Fibroblast of lung (primary cell): ENCODE measurements around the gene RBP2.

Experiments
- CTCF ChIP-seq, 2 donors: IDR thresholded peaks in 1 of 2; conservative IDR thresholded peaks in 1 of 2; 1 replicate in 1 of 2; 2 replicates in 1 of 2; pipeline ENCODE4 v1.5.1; 2011 to 2012; ENCODE audit warnings: low read length in 2 of 2, control low read depth in 1 of 2, inconsistent platforms in 1 of 2, low read depth in 1 of 2, mild to moderate bottlenecking in 1 of 2
- EZH2 ChIP-seq: IDR thresholded peaks from 2 replicates; pipeline ENCODE4 v1.5.1; 2012; ENCODE audit warnings: low read length, control low read depth, mild to moderate bottlenecking; ENCODE audit errors: missing control alignments

GRCh38 chr3:139421040-139421439 is 55.3 kb downstream of the RBP2 start:
- TF ChIP-seq CTCF (conservative IDR thresholded peaks at IDR 0.05 in 1 of 2, IDR thresholded peaks at IDR 0.05 in 1 of 2; ENCODE audit: low read depth in 1 of 2, low read length in 2 of 2) = no peak
- TF ChIP-seq EZH2 = no peak
